Activated CD4-positive, alpha-beta T cell treated with anti-CD3 and anti-CD28 coated beads, Interleukin-2, amount 50 U/mL, for 4 hours (primary cell): ENCODE data around the gene UGT1A9.
"Not testable (repeated sequence)": the region's sequence is repeated elsewhere in the genome, so short reads cannot be mapped to it uniquely, and the experiment has no call there.

ENCODE experiments used
- DNase-seq, 2 experiments: peaks; one replicate each; pipeline ENCODE4 v3.0.0-alpha.2; 2020

UGT1A9 gene

DNA sequence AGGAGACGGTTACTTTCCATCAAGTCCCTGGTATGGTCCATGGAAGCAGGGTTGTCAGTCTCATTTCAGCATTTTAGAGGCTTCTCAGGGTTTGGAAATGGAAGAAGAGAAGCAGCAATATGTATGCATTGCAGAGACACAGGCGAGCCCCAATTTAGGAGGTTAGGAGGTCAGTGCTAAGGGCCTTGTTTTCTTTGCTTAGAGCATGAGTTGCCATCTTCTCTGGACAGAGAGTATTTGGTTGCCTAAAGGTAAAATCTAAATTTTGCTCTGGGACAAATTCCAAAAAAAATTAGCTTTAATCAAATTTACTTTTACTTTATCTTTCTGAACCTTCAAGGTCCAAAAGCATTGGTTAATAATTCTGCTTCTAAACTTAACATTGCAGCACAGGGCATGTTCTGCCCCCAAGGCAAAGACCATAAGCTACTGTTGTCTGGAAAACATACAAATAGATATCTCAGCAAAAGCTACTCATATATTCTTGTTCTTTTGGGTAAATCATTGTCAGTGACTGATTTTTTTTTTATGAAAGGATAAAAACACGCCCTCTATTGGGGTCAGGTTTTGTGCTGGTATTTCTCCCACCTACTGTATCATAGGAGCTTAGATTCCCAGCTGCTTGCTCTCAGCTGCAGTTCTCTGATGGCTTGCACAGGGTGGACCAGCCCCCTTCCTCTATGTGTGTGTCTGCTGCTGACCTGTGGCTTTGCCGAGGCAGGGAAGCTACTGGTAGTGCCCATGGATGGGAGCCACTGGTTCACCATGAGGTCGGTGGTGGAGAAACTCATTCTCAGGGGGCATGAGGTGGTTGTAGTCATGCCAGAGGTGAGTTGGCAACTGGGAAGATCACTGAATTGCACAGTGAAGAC lies at the start of gene UGT1A9:
UGT1A9 (plus strand) TSS at position 609 of the 872 bp plus-strand sequence; CDS start at position 646, 37 bp downstream.
- no peak for DNase-seq

DNA sequence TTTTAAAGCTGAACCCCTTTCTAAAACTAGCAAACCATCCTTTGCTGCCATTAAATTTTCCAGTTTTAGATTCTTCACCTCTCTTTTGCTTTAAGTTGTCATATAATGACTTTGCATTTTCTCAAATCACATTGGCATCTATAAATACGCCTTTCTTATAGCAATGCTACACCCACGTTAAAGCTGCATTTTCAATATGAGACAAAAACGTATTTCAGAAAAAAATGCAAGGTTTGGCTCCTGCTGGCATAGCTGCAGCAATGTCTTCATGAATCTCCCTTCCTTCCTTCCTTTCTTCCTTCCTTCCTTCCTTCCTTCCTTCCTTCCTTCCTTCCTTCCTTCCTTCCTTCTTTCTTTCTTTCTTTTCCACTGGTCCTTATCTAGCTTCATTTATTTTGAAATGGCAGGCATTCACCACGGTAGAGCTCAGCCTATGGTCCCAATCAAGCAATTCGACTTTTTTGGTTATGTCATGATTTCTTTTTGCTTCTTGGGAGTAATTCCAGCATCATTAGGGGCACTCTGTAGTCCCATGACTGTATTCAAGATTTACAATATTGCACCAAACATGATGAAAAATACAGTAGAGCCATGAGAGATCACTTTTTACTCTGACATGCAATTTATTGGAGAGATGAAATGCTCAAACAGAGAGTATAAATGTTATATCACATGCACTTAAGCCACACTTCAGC lies 44.2 kb upstream of the UGT1A9 start:
- no peak for DNase-seq

DNA sequence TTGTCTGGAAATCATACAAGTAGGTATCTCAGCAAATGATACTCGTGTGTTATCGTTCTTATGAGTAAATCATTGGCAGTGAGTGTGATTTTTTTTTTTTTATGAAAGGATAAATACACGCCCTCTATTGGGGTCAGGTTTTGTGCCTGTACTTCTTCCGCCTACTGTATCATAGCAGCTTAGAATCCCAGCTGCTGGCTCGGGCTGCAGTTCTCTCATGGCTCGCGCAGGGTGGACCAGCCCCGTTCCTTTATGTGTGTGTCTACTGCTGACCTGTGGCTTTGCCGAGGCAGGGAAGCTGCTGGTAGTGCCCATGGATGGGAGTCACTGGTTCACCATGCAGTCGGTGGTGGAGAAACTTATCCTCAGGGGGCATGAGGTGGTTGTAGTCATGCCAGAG lies 35.4 kb upstream of the UGT1A9 start, which contains the start of gene UGT1A10:
UGT1A10 (plus strand) TSS at position 143 of the 400 bp plus-strand sequence; CDS start at position 218, 75 bp downstream.
- DNase-seq, result not testable (repeated sequence)

DNA sequence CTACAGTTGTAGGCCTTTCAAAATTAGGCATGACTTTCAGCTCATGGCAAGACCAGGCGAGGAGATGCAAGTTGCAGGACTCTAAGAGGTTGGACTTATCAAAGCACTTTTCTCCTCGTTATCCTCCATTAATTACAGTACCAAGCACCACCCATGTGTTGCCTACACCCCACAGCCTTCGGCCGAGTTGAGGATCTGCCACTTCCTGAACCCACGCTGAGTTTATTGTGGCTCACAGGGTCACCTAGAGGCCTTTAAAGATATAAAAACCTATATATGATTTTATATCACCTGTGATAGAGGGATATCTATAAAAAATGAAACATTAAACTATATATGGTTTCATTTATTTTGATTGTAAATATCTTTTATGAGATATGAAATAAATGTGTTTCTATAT lies 32.9 kb upstream of the UGT1A9 start:
- DNase-seq, result no peak

DNA sequence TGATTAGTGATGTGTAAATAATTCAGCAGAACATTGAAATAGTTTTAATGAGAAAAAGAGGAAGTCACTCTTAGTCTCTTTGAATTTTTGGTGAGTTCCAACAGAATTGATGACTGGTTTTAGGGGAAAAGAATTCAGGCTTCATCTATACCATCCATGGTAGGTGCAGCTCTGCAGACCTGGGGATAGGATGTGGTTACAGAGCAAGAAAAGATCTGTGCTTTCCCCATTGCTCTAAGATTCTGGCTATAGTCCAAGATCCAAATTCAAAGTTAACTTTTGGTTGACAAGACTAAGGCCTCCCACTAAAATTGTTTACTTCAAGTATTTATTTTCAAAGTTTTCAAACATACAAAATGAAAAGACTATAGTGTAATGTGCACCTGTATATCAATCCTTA lies 31.8 kb upstream of the UGT1A9 start:
- DNase-seq, result no peak

DNA sequence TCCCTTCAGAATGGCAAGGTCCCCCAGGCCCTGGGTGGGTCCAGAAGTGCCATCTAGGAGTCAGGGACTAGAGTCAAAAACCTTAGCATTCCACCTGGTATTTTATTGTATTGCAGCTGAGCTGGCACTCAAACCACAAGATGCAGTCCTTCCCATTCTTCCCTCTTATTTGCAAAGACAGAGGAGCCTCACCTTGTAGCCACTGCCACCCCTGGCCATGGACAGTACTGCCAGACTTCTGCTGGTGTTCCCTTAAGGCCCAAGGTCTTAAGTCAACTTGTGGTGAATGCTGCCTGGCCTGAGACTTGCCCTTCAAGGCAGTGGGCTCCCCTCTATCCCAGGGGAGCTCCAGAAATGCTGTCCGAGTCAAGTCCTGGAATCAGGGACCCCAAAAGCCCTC lies 28.6 kb upstream of the UGT1A9 start:
- DNase-seq, result no peak

DNA sequence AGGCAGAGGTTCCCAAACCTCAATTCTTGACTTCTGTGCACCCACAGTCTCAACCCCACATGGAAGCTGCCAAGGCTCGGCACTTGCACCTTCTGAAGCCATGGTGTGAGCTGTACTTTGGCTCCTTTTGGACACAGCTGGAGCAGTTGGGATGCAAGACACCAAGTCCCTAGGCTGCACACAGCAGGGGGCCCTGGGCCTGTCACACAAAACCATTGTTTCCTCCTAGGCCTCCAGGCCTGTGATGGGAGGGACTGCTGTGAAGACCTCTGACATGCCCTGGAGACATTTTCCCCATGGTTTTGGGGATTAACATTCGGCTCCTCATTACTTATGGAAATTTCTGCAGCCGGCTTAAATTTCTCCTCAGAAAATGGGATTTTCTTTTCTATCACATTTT lies 25.7 kb upstream of the UGT1A9 start:
- DNase-seq, result not testable (repeated sequence)

DNA sequence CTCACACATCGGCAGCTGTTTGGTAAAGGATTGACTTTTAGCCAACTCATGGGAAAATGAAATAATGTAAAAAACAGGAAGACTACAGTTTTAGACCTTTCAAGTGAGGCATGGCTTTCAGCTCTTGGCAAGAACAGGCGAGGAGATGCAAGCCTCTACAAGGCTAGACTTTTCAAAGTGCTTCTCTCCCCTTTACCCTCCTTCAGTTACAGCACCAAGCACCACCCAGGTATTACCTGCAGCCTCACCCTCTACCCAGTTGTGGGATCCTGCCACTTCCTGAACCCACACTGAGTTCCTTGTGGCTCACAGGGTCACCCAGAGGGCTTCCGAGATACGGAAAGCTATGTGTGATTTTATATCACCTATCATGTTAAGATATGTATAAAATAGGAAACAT lies 20.7 kb upstream of the UGT1A9 start:
- DNase-seq, result no peak

DNA sequence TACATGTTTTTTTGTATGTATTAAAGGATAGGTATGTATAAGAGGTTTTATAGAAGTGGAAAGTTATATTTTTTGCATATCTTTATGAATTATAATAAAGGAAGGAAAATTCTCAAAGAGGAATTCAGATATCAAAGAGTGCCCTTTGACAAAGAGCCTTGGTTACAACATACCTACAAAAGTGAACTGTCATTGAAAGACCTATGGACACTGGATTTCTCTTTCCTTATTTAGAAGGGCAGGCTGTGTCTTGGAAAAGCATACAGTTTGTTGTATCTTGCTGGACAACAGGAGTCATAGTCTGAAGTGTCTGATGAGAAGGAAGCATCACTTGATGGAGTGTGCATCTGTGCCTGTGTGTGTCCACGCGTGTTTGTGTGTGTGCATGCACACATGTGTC lies 20.3 kb upstream of the UGT1A9 start:
- no peak for DNase-seq

DNA sequence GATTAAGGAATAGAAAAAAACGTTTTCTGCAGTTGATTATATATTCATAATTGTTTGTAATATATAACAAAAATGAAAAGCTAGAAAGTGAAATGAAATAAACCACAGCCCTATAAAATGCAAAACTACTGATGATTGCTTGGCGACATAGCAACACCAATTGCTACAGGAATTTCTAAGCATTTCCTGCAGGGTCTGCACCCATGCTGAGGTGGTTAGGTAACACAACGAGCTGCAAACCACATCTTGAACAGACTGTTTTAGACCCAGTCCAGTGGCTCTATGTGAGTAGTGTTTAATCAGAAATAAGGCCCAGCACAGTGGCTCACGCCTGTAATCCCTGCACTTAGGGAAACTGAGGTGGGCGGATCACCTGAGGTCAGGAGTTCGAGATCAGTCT lies 17.2 kb upstream of the UGT1A9 start:
- no peak for DNase-seq

DNA sequence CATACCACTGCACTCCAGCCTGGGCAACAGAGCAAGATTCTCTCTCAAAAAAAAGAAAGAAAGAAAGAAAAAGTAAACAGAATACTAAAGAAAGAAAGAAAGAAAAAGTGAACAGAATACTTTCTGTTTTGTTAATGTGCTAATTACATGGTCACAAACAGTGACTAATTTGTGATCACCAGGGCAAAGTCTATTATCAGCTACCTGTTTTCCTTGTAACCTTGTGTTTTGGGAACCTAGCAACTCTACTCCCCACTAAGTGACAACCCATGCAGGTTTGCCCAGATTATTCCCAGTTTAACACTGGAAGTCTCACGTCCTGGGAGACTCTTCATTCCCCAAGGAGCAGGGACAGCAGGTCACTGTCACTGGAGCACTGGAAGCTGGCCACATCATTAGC lies 16.7 kb upstream of the UGT1A9 start:
- no peak for DNase-seq

DNA sequence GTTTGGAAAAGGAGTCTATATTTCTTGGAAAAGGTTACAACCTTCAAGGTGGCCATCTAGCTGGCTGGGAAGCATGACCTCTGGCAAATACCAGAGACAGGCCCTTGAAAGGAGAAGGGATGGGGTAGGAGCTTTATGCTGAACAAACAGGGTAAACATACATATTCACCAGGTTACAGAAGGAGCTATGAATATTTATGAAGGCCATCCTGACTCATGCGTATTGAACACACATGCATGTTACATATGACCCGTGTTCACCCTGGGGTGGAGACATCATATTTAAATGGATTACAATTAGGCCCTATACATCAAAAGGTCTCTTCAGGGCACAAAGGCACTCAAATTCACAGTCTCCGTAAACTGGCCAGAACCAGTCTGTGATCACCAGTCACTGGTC lies 15.8 kb upstream of the UGT1A9 start:
- DNase-seq, result not testable (repeated sequence)

DNA sequence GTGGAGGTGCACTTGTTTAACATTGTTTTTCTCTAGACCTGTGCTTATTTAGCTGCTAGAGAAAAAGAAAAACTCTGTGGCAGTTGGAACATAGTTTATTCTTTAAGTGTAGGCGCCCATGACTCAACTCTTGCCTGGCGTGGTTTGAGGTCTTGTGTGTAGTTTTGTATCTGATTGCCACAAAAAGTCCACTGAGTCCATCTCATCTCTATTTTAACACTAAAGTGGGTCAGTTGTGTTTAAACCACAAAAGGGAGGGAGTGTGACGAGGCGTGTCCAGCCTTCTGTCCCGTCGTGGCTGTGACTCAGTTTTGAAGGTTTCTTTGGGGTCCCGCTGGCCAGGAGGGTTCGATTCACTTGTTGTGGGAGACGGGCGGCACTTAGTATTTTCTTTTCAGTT lies 15.3 kb upstream of the UGT1A9 start:
- no peak for DNase-seq

DNA sequence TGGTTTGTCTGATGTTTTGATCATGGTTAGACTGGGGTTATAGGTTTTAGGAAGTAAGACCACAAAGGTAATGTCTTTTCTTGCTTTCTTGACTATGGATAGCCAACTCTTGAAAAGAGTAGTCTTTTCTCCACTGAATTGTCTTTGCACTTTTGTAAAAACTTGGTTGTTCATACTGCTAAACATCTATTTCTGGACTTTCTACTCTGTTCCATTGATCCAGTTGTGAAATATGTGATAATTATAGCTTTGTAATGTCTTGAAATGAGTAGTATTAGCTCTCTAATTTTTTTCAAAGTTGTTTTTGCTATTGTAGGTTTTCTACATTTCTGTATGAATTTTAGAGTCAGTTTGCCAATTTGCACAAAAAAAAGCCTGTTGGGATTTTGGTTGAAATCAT lies 13.1 kb upstream of the UGT1A9 start:
- DNase-seq, result no peak

DNA sequence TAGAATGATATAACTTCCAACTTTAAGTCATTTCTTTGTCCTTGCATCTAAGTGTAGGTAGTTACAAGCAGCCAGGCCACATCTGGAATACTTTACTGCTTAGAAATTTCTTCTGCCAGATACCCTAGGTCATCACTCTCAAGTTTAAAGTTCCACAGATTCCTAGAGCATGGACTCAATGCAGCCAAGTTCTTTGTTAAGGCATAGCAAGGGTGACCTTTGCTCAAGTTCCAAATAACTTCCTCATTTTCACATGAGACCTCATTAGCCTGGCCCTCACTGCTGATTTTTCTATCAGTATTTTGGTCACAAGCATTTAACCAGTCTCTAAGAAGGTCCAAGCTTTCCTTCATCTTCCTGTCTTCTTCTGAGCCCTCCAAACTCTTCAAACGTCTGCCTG lies 7.8 kb upstream of the UGT1A9 start:
- DNase-seq, result no peak

DNA sequence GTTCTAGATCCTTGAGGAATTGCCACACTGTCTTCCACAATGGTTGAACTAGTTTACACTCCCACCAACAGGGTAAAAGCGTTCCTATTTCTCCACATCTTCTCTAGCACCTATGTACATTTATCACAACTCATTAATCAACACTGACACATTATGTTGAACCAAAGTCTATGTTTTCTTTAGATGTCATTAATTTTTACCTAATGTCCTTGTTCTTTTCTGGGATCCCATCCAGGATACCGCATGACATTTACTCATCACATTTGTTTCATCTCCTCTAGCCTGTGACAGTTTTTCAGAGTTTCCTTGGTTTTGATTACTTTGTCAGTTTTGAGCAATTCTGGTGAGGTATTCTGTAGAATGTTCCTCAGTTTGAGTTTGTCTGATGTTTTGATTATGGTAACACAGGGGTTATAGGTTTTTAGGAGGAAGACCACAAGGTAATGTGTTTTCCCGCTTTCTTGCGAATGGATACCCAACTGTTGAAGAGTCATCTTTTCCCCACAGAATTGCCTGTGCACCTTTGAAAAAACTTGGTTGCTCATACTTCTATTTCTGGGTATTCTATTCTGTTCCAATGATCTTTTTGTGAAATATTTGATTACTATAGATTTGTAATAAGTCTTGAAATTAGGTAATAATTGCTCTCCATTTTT lies 3.0 kb upstream of the UGT1A9 start:
- DNase-seq, result no peak

DNA sequence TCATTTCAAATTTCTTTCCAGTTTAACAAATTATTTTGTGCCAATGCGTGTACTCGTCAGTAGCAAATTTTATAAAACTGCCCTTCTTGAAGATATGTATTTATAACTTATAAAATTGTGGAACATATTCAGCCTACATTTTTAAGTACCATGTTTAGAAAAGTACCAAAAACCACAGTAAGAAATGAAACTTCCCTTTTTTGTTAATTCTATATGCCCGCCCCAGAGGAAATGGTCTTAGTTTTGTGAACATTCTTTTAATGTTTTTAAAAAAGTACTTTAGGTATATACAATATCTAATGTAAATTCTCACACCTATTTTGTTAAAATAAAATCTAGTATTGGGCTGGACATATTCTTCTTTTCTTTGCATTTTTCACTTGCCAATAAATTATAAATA lies 1.2 kb downstream of the UGT1A9 start:
- DNase-seq, result no peak

DNA sequence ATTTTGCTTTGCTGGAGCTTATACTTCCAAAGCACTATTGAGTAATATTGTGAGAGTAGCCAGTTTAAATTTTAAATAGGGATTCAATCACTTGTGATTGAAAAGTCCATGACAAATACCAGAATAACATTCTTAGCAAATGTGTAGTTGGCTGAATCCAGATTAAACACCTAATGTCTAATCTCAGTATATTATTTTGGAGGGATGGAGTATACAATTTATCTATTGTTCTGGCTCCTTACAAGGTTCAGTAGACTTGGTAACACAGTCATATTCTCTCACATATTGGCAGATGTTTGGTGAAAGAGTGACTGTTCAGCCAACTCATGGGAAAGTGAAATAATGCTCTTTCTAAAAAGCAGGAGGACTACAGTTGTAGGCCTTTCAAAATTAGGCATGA lies 2.2 kb downstream of the UGT1A9 start:
- no peak for DNase-seq

DNA sequence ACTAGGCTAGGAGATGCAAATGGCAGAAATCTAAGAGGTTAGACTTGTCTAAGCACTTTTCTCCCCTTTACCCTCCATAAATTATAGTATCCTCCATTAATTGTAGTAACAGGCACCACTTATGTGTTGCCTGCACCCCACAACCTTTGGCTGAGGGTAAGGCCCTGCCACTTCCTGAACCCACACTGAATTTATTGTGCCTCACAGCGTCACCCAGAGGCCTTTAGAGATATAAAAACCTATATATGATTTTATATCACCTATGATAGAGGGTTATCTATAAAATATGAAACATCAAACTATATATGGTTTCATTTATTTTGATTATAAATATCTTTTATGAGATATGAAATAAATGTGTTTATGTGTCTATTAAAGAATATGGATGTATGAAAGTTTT lies 2.6 kb downstream of the UGT1A9 start:
- DNase-seq, result no peak

DNA sequence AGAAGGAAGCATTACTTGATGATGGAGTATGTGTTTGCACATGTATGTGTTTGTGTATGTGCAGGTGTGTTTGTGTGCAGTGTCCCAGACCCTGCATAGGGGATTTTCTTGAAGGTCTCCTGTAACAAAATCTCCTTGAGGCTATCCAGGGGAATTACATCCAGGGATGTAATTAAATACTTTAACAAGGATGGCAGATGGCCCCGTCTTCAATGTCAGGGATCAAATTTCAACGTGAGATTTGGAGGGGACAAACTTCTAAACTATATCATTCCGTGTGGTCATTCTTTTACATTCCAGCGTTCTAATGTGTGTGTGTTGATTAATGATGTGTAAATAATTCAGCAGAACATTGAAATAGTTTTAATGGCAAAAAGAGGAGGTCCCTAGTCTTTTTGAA lies 3.3 kb downstream of the UGT1A9 start:
- DNase-seq, result no peak

DNA sequence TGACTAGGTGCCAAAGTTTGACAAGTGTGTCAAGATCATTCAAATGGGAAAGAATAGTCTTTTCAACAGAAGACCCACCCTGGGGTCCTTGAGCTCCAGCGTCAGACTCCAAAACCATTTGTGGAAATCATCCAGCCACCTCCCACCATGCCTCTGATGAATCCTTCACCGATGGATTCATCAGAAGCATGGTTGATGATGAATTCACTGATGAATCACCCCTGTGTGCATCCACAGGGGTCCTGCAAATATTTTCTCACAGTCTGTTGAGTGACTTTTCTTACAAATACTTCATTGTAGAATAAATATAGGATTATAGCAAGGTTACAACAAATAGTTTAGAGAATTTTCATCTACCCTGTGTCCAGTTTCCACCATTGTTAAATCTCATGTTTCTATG lies 4.3 kb downstream of the UGT1A9 start:
- no peak for DNase-seq

DNA sequence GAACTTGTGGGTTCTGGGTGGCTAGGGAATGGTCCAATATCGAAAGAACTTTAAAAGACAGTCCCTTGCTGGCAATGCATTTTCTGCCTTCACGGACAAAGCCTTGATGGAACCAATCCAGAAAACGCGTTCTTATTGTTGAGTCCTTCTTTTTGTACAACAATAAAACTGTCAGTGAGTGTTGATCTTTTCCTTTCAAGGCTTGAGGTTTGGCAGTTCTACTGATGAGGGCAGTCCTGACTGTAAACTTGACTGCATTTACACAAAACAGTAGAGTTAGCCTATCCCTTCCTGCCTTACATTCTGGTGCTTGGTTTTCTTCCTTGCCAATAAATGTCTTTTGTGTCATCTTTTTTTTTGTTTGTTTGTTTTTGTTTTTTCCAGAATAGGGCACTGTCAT lies 7.5 kb downstream of the UGT1A9 start:
- DNase-seq, result no peak

DNA sequence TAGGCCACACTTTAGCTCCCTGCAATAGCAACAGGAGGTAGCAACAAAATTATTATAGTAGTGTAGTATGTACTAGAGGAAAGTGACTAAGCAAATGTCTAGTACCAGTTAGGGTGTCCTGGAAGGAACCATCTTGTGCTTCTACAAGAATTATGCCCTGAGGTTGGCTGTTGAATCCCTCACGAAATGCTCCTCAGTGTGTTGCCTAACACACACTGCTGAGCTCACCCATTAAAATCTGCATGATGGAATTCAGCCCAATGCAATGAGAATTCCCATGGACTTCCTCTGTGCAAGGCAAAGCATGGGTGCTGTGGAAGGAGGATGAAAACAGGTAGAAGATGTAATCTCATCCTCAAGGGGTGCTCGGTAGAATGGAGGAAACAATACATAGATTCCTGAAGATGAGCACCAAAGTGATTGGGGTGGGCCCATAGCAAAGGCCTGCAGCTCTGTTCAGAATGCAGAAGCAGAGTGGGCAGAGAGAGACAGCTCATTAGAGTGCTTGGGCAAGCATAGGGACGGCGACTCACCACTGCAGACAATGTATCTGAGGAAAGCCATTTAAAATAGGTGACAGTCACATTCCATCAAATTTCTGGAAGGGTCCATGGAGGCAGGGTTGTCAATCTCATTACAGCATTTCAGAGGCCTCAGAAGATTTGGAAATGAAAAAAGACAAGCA lies 8.8 kb downstream of the UGT1A9 start:
- no peak for DNase-seq
